Activated B cell treated with CpG ODN at 0.5 μM for 24 hours (primary cell): ENCODE measurements around the gene LPGAT1. TPM values are rescaled to one million over a fixed set of nuclear protein-coding genes. Genes with fewer than 3 reads are reported as not detected.

Experiments used
- ATAC-seq: fragments of 200-7000 bp; cut with Tn5 transposase; one replicate; pipeline ENCODE4 v1.10.0; 2021; ENCODE audit warnings: low read depth, mild to moderate bottlenecking, moderate library complexity
- CTCF ChIA-PET: fragments of 350-600 bp; sonication (Branson Sonifier 250); formaldehyde crosslinking; loops from one replicate; lab custom pipeline; 2021; ENCODE audit warnings: antibody characterized with exemption; lab: Charles Lee
- POLR2A ChIA-PET: fragments of 350-600 bp; sonication (Branson Sonifier 250); formaldehyde crosslinking; loops from one replicate; lab custom pipeline; 2021; ENCODE audit warnings: antibody characterized with exemption; lab: Charles Lee
- DNase-seq: peaks from one replicate; pipeline ENCODE4 v3.0.0; 2022
- H3K27ac Mint-ChIP-seq: one replicate; pipeline ENCODE4 v1.8.0; 2020; ENCODE audit warnings: mixed read lengths
- H3K27me3 Mint-ChIP-seq: one replicate; pipeline ENCODE4 v1.8.0; 2021; ENCODE audit warnings: mixed read lengths
- H3K36me3 Mint-ChIP-seq: one replicate; pipeline ENCODE4 v1.8.0; 2021; ENCODE audit warnings: low read depth, mixed read lengths
- H3K4me1 Mint-ChIP-seq: one replicate; pipeline ENCODE4 v1.8.0; 2021; ENCODE audit warnings: mixed read lengths
- H3K4me3 Mint-ChIP-seq: one replicate; pipeline ENCODE4 v1.8.0; 2020; ENCODE audit warnings: mild to moderate bottlenecking, mixed read lengths
- H3K9me3 Mint-ChIP-seq: one replicate; pipeline ENCODE4 v1.8.0; 2020; ENCODE audit warnings: mixed read lengths
- CTCF ChIP-seq: fragments of 200-600 bp; IDR thresholded peaks from one replicate; pipeline ENCODE4 v1.8.0; 2022; ENCODE audit warnings: antibody characterized with exemption, mild to moderate bottlenecking
- intact Hi-C: fragments of 100-400 bp; cut with micrococcal nuclease; formaldehyde crosslinking; loops from one replicate; pipeline ENCODE4 v1.15.1; 2024
- total RNA-seq: library from RNA; stranded (reverse); gene quantifications from 2 replicates; pipeline ENCODE4 v1.2.3, GENCODE V29; 2022

Gene LPGAT1
- total RNA-seq, 1 donor from 2014 or later, result 43.6 TPM

GRCh38 chr1:211739671-211740411 is 90.7 kb downstream of the LPGAT1 start:
- TF ChIP-seq CTCF, result no peak
- ChIA-PET CTCF (no interaction called here), POLR2A (interaction anchor here (1.1 to 1.2 kb wide), 2 partner anchors 59 to 89 kb away, joined by 3 read pairs; no protein-coding TSS in a partner anchor)
- H3K36me3 Mint-ChIP-seq, result no peaks in the 10 kb centered on the region
- H3K27ac Mint-ChIP-seq, result no peak overlapping the region
- H3K4me3 Mint-ChIP-seq, result no peak overlapping the region
- DNase-seq, result no peak
- H3K27me3 Mint-ChIP-seq, result no peaks in the 10 kb centered on the region
- no peak for ATAC-seq
- intact Hi-C loops, result no loop called here
- peaks cover 18% of the 10 kb centered on the region for H3K4me1 Mint-ChIP-seq
- no peaks in the 10 kb centered on the region for H3K9me3 Mint-ChIP-seq

GRCh38 chr1:211738691-211739301 is 91.8 kb downstream of the LPGAT1 start:
- TF ChIP-seq CTCF, result no peak
- ATAC-seq (no peak), DNase-seq (no peak)
- Mint-ChIP-seq H3K36me3 (no peaks in the 10 kb centered on the region), H3K4me1 (peaks cover 18% of the 10 kb centered on the region), H3K4me3 (no peak overlapping the region), H3K27me3 (no peaks in the 10 kb centered on the region), H3K9me3 (no peaks in the 10 kb centered on the region), H3K27ac (no peak overlapping the region)
- POLR2A ChIA-PET, result interaction anchor here (1.1 to 1.2 kb wide), 2 partner anchors 58 to 91 kb away, joined by 3 read pairs; no protein-coding TSS in a partner anchor
- CTCF ChIA-PET, result no interaction called here
- intact Hi-C loops, result no loop called here

- no peaks in the 10 kb centered on the region for H3K27me3 Mint-ChIP-seq
- POLR2A ChIA-PET, result no interaction called here
- no peak for ATAC-seq
- DNase-seq, result no peak
- no peak for TF ChIP-seq CTCF
- no peaks in the 10 kb centered on the region for H3K9me3 Mint-ChIP-seq
- H3K4me3 Mint-ChIP-seq, result no peak overlapping the region
- no peak overlapping the region for H3K27ac Mint-ChIP-seq
- CTCF ChIA-PET, result no interaction called here
- H3K36me3 Mint-ChIP-seq, result no peaks in the 10 kb centered on the region
- H3K4me1 Mint-ChIP-seq, result peaks cover 18% of the 10 kb centered on the region
- intact Hi-C loops, result no loop called here
Measured at GRCh38 chr1:211738096-211738690, 92.4 kb downstream of the LPGAT1 start.

- H3K4me1 Mint-ChIP-seq, result peaks cover 18% of the 10 kb centered on the region
- no peaks in the 10 kb centered on the region for H3K27me3 Mint-ChIP-seq
- intact Hi-C loops, result no loop called here
Measured at GRCh38 chr1:211737115-211738035, 93.2 kb downstream of the LPGAT1 start.

More at GRCh38 chr1:211737115-211738035, 93.2 kb downstream of the LPGAT1 start:
- Mint-ChIP-seq H3K36me3 (no peaks in the 10 kb centered on the region), H3K27ac (no peak overlapping the region), H3K9me3 (no peaks in the 10 kb centered on the region), H3K4me3 (no peak overlapping the region)
- ATAC-seq, result no peak
- POLR2A ChIA-PET, result no interaction called here
- no peak for TF ChIP-seq CTCF
- CTCF ChIA-PET, result no interaction called here
- no peak for DNase-seq
